Renal pelvis (tissue), 4 donors: ENCODE measurements around the gene DDC. TPM values are rescaled to one million over a fixed set of nuclear protein-coding genes. Genes with fewer than 3 reads are reported as not detected.
"Not testable (repeated sequence)": the region's sequence is repeated elsewhere in the genome, so short reads cannot be mapped to it uniquely, and the experiment has no call there.

Source experiments
- DNase-seq: peaks from one replicate; pipeline ENCODE4 v3.0.0-alpha.2; 2013
- polyA plus RNA-seq, 3 donors: library from polyadenylated mRNA; unstranded; fragments of 120-200 nt; gene quantifications; one replicate each; pipeline ENCODE4 v1.2.1, GENCODE V29; 2013; ENCODE audit not compliant: insufficient read length in 3 of 3

The DDC gene
- polyA plus RNA-seq, 3 donors = 64.9 to 79.4 (median 73.4) TPM

- DNase-seq = no peak
These were observed 26.6 kb upstream of the DDC start for GRCh38 chr7:50591480-50592438.

- DNase-seq = no peak
These were observed 25.9 kb upstream of the DDC start for GRCh38 chr7:50591098-50591479.

GRCh38 chr7:50590535-50590934 lies 25.3 kb upstream of the DDC start:
- no peak for DNase-seq

GRCh38 chr7:50589364-50589763 lies 24.2 kb upstream of the DDC start:
- DNase-seq = no peak

- DNase-seq = no peak
These were observed 23.7 kb upstream of the DDC start for GRCh38 chr7:50588937-50589336.

GRCh38 chr7:50587737-50588136 lies 22.5 kb upstream of the DDC start:
- DNase-seq = no peak

GRCh38 chr7:50584793-50585408 lies 19.7 kb upstream of the DDC start:
- no peak for DNase-seq

GRCh38 chr7:50584386-50584785 lies 19.2 kb upstream of the DDC start:
- no peak for DNase-seq

- DNase-seq = not testable (repeated sequence)
These were observed 18.1 kb upstream of the DDC start for GRCh38 chr7:50583295-50583694.

GRCh38 chr7:50582271-50582670 lies 17.1 kb upstream of the DDC start:
- not testable (repeated sequence) for DNase-seq

- not testable (repeated sequence) for DNase-seq
These were observed 15.5 kb upstream of the DDC start for GRCh38 chr7:50580666-50581065.

- no peak for DNase-seq
These were observed 14.9 kb upstream of the DDC start for GRCh38 chr7:50580057-50580456.

GRCh38 chr7:50578105-50578504 lies 12.9 kb upstream of the DDC start:
- not testable (repeated sequence) for DNase-seq

GRCh38 chr7:50577569-50577968 lies 12.4 kb upstream of the DDC start:
- no peak for DNase-seq

GRCh38 chr7:50576388-50576787 lies 11.2 kb upstream of the DDC start:
- DNase-seq = not testable (repeated sequence)

- no peak for DNase-seq
These were observed 2.6 kb upstream of the DDC start for GRCh38 chr7:50567715-50568261.

- no peak for DNase-seq
These were observed 772 bp upstream of the DDC start for GRCh38 chr7:50565977-50566376.

- DNase-seq = no peak
These were observed 333 bp upstream of the DDC start for GRCh38 chr7:50565559-50565916.

GRCh38 chr7:50564171-50564570 lies 1.0 kb downstream of the DDC start:
- no peak for DNase-seq

GRCh38 chr7:50562136-50562535 lies 3.1 kb downstream of the DDC start:
- no peak for DNase-seq

- DNase-seq = no peak
These were observed 4.3 kb downstream of the DDC start for GRCh38 chr7:50560865-50561351.

- no peak for DNase-seq
These were observed 5.3 kb downstream of the DDC start for GRCh38 chr7:50559881-50560280.
